GM10248 (cell line): Measurements from ENCODE around the gene ARHGAP18.

ENCODE experiments used
- CTCF ChIA-PET: fragments of 300-600 bp; sonication (Branson Sonifier 250); formaldehyde crosslinking; extraction: SDS; loops from one replicate; lab custom pipeline; 2021; ENCODE audit warnings: antibody characterized with exemption; lab: Yijun Ruan, JAX
- POLR2A ChIA-PET: fragments of 350-650 bp; sonication (Branson Sonifier 250); formaldehyde crosslinking; extraction: SDS; loops from one replicate; lab custom pipeline; 2020; ENCODE audit warnings: antibody characterized with exemption; lab: Yijun Ruan, JAX
- DNase-seq: peaks from one replicate; pipeline ENCODE4 v3.0.0; 2012; ENCODE audit errors: extremely low spot score
- CTCF ChIP-seq: IDR thresholded peaks from 2 replicates; pipeline ENCODE4 v1.5.1; 2012; ENCODE audit warnings: mild to moderate bottlenecking, low read depth; ENCODE audit errors: extremely low read depth, missing control alignments, control extremely low read depth

The ARHGAP18 gene

GRCh38 chr6:129638055-129638684 is 71.8 kb downstream of the ARHGAP18 start:
- CTCF ChIA-PET, result interaction anchor here (1.0 to 2.2 kb wide), 5 partner anchors 8 to 139 kb away, joined by 4 to 7 read pairs (median 5); no protein-coding TSS in a partner anchor
- POLR2A ChIA-PET, result no interaction called here
- no peak for DNase-seq
- no peak for TF ChIP-seq CTCF

- no peak for TF ChIP-seq CTCF
- ChIA-PET POLR2A (no interaction called here), CTCF (interaction anchor here (0.8 to 2.2 kb wide), 7 partner anchors 8 to 138 kb away, joined by 3 to 7 read pairs (median 4); no protein-coding TSS in a partner anchor)
- DNase-seq, result no peak
These were observed 72.5 kb downstream of the ARHGAP18 start for GRCh38 chr6:129637340-129638054.

- ChIA-PET POLR2A (no interaction called here), CTCF (interaction anchor here (0.7 to 2.2 kb wide), 5 partner anchors 10 to 386 kb away, joined by 3 to 7 read pairs (median 3); no protein-coding TSS in a partner anchor)
- no peak for DNase-seq
- no peak for TF ChIP-seq CTCF
These were observed 74.4 kb downstream of the ARHGAP18 start for GRCh38 chr6:129635396-129636130.

GRCh38 chr6:129634411-129635230 is 75.4 kb downstream of the ARHGAP18 start:
- ChIA-PET POLR2A (no interaction called here), CTCF (interaction anchor here (1.1 to 2.2 kb wide), 3 partner anchors 10 to 38 kb away, joined by 3 to 8 read pairs (median 7); no protein-coding TSS in a partner anchor)
- TF ChIP-seq CTCF, result no peak
- no peak for DNase-seq

GRCh38 chr6:129633529-129633928 is 76.4 kb downstream of the ARHGAP18 start:
- ChIA-PET POLR2A (interaction anchor here (0.7 kb wide), 1 partner anchor 72 kb away, joined by 6 read pairs; no protein-coding TSS in a partner anchor), CTCF (interaction anchor here (0.9 to 2.2 kb wide), 6 partner anchors 11 to 39 kb away, joined by 3 to 8 read pairs (median 3); no protein-coding TSS in a partner anchor)
- DNase-seq, result no peak
- TF ChIP-seq CTCF, result no peak

GRCh38 chr6:129632172-129632613 is 77.8 kb downstream of the ARHGAP18 start:
- CTCF ChIA-PET, result interaction anchor here (0.9 to 2.1 kb wide), 3 partner anchors 10 to 34 kb away, joined by 3 to 5 read pairs (median 3); no protein-coding TSS in a partner anchor
- POLR2A ChIA-PET, result no interaction called here
- no peak for DNase-seq
- TF ChIP-seq CTCF, result no peak
